Tibial nerve (tissue), 4 donors: ENCODE measurements around the gene REPIN1. TPM values are rescaled to one million over a fixed set of nuclear protein-coding genes. Genes with fewer than 3 reads are reported as not detected.

Experiments
- DNase-seq, 2 donors: peaks; one replicate each; pipeline ENCODE4 v3.0.0-alpha.2; 2019; ENCODE audit warnings: low spot score in 2 of 2
- H3K27ac ChIP-seq, 4 donors: fragments of 200-600 bp; sonication (generic) in 3 of 4; one replicate each; pipeline ENCODE4 v1.5.1; 2017 to 2019; ENCODE audit warnings: mild to moderate bottlenecking in 1 of 4
- H3K27me3 ChIP-seq, 2 donors: fragments of 200-600 bp; sonication (generic) in 1 of 2; one replicate each; pipeline versions ENCODE4 v1.5.1 to v1.6.0; 2017 to 2019
- H3K36me3 ChIP-seq, 3 donors: fragments of 200-600 bp; sonication (generic); one replicate each; pipeline ENCODE4 v1.5.1; 2018 to 2019
- H3K4me1 ChIP-seq, 4 donors: fragments of 200-600 bp; sonication (generic) in 3 of 4; one replicate each; pipeline ENCODE4 v1.5.1; 2017 to 2019
- H3K4me3 ChIP-seq, 4 donors: fragments of 200-600 bp; sonication (generic) in 3 of 4; one replicate each; pipeline ENCODE4 v1.5.1; 2017 to 2019; ENCODE audit warnings: mild to moderate bottlenecking in 1 of 4, moderate library complexity in 1 of 4
- H3K9me3 ChIP-seq, 4 donors: fragments of 200-600 bp; sonication (generic) in 3 of 4; one replicate each; pipeline ENCODE4 v1.5.1; 2017 to 2019
- CTCF ChIP-seq, 5 experiments: fragments of 200-600 bp in 3 of 5; fragments of 450-650 bp in 2 of 5; sonication (generic) in 3 of 5; IDR thresholded peaks; one replicate each; pipeline ENCODE4 v1.5.1; 2016 to 2019; ENCODE audit warnings: antibody characterized with exemption in 5 of 5, mild to moderate bottlenecking in 3 of 5, moderate library complexity in 2 of 5
- EP300 ChIP-seq, 2 donors: sonication (generic); formaldehyde crosslinking; IDR thresholded peaks; one replicate each; pipeline ENCODE4 v1.6.1; 2017; ENCODE audit warnings: antibody characterized with exemption in 2 of 2, mild to moderate bottlenecking in 1 of 2
- POLR2A ChIP-seq, 2 donors: fragments of 450-650 bp; IDR thresholded peaks; one replicate each; pipeline ENCODE4 v1.6.1; 2017; ENCODE audit warnings: antibody characterized with exemption in 2 of 2, mild to moderate bottlenecking in 2 of 2, moderate library complexity in 2 of 2
- WGBS, 2 donors: methylation state at CpG; one replicate each; pipeline ENCODE4 v1.1.5; 2018; 5-methylcytosine and 5-hydroxymethylcytosine counted together
- total RNA-seq, 4 donors: library from RNA; depleted of rRNA; stranded (reverse); fragments of >200 nt; gene quantifications; one replicate each; pipeline ENCODE4 v1.1.0, GENCODE V29; 2016

Gene REPIN1
- total RNA-seq, 4 donors from 2014 or later, result 65.8 to 70.2 (median 68.3) TPM

DNA sequence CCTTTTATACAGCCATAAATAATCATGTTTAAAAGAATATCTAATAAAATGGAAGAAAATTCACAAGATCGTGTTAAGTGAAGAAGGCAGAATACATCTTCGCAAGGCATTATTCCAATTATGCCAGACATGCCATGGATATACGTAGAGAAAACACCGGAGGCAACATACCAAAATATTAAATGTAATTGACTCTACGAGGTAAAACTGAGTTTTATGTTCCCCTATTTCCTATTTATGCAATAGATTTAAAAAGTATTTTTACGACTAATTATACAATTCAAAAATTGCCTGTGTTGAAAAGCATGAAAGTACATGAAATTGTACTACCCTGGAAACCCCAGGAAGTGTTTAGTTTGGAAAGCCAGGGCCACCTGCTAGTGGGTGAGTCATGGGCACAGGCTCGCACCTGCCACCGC lies 936 bp upstream of the REPIN1 start:
- H3K27me3 ChIP-seq, result no peaks in the 10 kb centered on the region

DNA sequence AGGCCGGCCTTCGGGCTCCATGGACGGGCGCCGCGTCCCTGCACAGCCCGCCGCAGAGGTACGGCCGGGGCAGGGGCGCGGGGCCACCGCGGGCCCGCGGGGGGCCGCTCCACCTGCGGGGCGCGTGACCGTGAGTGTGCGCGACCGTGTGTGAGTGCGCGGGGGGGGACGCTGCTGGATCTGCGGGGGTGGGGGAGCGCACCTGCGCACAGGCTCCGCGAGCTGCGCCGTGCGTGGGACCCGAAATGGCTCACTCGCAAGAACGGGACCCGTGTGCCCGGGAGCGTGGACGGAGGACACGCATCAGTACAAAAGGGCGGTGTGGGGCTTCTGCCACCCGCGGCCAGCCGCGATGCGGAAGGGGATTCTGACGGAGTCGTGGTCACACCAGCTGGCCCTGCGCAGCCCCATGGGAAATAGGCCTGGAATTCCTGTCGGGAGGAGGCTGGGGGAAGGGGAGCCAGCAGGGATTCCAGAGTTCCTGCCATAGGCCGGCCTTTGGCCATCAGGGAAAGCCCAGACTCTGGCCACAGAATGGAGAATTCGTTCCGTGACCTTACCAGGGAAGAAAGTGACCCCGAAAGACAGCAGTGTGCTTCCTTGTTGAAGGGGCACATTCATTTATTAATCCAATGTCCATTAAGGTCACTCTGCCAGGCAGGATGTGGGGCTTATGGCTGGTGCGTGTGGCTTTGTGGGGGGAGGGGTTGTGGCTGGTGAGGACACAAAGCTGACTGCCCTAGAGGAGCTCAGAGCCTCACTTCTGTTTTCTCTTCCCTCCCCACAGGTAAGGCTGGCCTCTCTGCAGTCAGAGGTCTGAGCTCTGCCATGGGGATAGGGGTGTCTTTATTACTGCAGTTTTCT lies 494 bp downstream of the REPIN1 start:
- Histone ChIP-seq H3K27me3 (no peaks in the 10 kb centered on the region), H3K4me1 (peaks cover 0 to 55% (median 25%) of the 10 kb centered on the region in 4 donors), H3K36me3 (peaks cover 0 to 43% (median 0%) of the 10 kb centered on the region in 3 donors), H3K27ac (peak overlapping the region; percentile 88 to 99 (median 98)), H3K9me3 (no peaks in the 10 kb centered on the region), H3K4me3 (peak overlapping the region; percentile 68 to 99 (median 84))
- TF ChIP-seq POLR2A (IDR thresholded peaks at IDR 0.05) (no peak), EP300 (IDR thresholded peaks at IDR 0.05) (no peak), CTCF (IDR thresholded peaks at IDR 0.05) (no peak)
- WGBS, 2 donors, result 0 to 2% methylated on average over 13 to 34 of the region's 58 CpGs
- peak in 1 of 2 donors; percentile 31 for DNase-seq

More for the DNA sequence above, 936 bp upstream of the REPIN1 start:
- Histone ChIP-seq H3K9me3 (no peaks in the 10 kb centered on the region), H3K4me1 (peaks cover 0 to 43% (median 26%) of the 10 kb centered on the region in 4 donors), H3K27ac (peak overlapping the region; percentile 88 to 99 (median 98)), H3K4me3 (peak overlapping the region; percentile 68 to 99 (median 84)), H3K36me3 (peaks cover 0 to 29% (median 0%) of the 10 kb centered on the region in 3 donors)
- DNase-seq, result no peak
- TF ChIP-seq POLR2A (IDR thresholded peaks at IDR 0.05), result no peak
- no peak for TF ChIP-seq CTCF (IDR thresholded peaks at IDR 0.05)
- no peak for TF ChIP-seq EP300 (IDR thresholded peaks at IDR 0.05)
- 40 to 50% methylated on average over 8 of the region's 8 CpGs for WGBS, 2 donors

DNA sequence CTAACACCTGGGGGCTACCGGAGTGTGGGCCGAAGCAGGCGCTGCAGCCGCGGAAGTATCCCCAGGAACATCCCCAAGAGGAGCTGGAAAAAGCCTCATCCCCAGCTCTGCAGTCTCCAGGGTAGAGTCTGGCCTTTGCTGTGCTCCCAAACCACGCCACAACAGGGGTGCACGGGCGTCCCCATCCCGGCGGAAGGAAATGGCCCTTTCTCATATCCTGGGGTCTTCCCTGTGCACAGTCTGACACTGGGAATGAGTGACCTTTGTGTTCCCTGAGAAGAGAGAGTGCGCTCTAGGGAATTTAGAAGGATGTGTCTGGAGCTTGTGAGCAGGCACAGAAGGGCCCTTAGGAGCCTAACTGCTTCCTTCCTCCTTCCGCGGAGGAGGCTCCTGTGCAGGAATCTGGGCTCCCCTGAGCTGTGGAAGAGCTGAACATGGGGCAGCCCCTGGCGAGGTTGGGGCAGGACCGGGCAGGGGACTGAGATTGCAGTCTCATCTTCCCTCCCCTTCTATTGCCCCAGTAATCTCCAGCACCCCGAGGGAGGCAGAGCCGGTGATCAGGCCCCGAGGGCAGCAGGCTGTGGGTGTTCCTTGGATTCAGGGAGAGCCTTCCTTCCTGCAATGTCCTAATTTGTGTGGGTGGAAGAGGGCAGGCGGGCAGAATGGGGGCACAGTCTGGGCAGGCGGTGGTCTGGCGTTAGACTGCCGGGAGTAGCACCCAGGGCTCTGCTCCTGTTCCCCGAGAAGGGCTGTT lies 1.3 kb downstream of the REPIN1 start:
- Histone ChIP-seq H3K9me3 (no peaks in the 10 kb centered on the region), H3K36me3 (peaks cover 0 to 51% (median 0%) of the 10 kb centered on the region in 3 donors), H3K27ac (peak overlapping the region; percentile 88 to 99 (median 98)), H3K27me3 (no peaks in the 10 kb centered on the region), H3K4me1 (peaks cover 0 to 55% (median 24%) of the 10 kb centered on the region in 4 donors), H3K4me3 (peak overlapping the region; percentile 68 to 99 (median 84))
- WGBS, 2 donors, result 22 to 28% methylated on average over 20 to 23 of the region's 23 CpGs
- DNase-seq, result no peak
- no peak for TF ChIP-seq CTCF (IDR thresholded peaks at IDR 0.05)
- TF ChIP-seq POLR2A (IDR thresholded peaks at IDR 0.05), result no peak
- TF ChIP-seq EP300 (IDR thresholded peaks at IDR 0.05), result no peak

DNA sequence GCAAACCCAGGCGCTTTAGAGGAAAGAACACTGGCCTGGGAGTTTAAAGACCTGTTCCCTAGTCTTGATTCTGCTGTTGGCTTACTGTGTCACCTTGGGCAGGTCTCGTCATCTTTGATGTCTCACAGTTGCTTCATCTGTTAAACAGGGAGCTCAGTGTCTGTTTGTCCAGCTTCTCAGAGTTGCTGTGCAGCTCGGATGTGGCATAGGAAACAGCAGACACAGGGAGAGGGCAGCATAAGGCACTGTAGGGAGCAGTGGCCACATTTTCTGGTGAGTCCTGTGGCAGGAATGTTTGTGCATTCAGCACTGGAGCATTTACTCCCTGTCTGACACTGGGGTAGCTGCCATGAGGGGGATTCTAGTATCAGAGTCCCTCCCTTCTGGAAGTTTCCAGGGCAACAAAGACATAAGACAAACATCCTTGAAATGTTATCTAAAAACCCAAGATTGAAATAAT lies 2.0 kb downstream of the REPIN1 start:
- Histone ChIP-seq H3K27me3 (no peaks in the 10 kb centered on the region), H3K27ac (peak overlapping the region in 3 of 4 donors; percentile 59 to 99 (median 98)), H3K36me3 (peaks cover 0 to 57% (median 0%) of the 10 kb centered on the region in 3 donors), H3K4me3 (peak overlapping the region in 1 of 4 donors; percentile 99), H3K4me1 (peaks cover 0 to 55% (median 24%) of the 10 kb centered on the region in 4 donors), H3K9me3 (no peaks in the 10 kb centered on the region)
- WGBS, 2 donors, result 48 to 75% methylated on average over 3 of the region's 3 CpGs
- no peak for TF ChIP-seq POLR2A (IDR thresholded peaks at IDR 0.05)
- no peak for TF ChIP-seq CTCF (IDR thresholded peaks at IDR 0.05)
- no peak for DNase-seq
